GM12801 (cell line): ENCODE results near the gene ATAD3B.

Source experiments
- CTCF ChIP-seq: IDR thresholded peaks from one replicate; pipeline ENCODE4 v1.5.1; 2011; ENCODE audit warnings: control low read depth; ENCODE audit not compliant: insufficient read length; ENCODE audit errors: extremely low read depth

Gene ATAD3B

GRCh38 chr1:1471389-1472052, at the start of gene ATAD3B:
TSS of gene ATAD3B (plus strand) at chr1:1471765. CDS start at chr1:1471885, 120 bp downstream.
- TF ChIP-seq CTCF = no peak

- TF ChIP-seq CTCF = no peak
Measured at GRCh38 chr1:1421907-1422464, 49.6 kb upstream of the ATAD3B start.

- no peak for TF ChIP-seq CTCF
Measured at GRCh38 chr1:1422465-1423244, 48.9 kb upstream of the ATAD3B start.

GRCh38 chr1:1423245-1423597, 48.3 kb upstream of the ATAD3B start:
- no peak for TF ChIP-seq CTCF

- TF ChIP-seq CTCF = no peak
Measured at GRCh38 chr1:1424707-1425106, 46.9 kb upstream of the ATAD3B start.

GRCh38 chr1:1425426-1425752, 46.2 kb upstream of the ATAD3B start:
- TF ChIP-seq CTCF = no peak

- no peak for TF ChIP-seq CTCF
Measured at GRCh38 chr1:1425753-1426495, 45.6 kb upstream of the ATAD3B start.
